Activated CD4-positive, alpha-beta T cell treated with anti-CD3 and anti-CD28 coated beads, Interleukin-2, amount 50 U/mL, for 1 hour (primary cell): Measurements from ENCODE around the gene GTPBP2.
"Not testable (repeated sequence)": the region's sequence is repeated elsewhere in the genome, so short reads cannot be mapped to it uniquely, and the experiment has no call there.

Experiments used
- DNase-seq: peaks from one replicate; pipeline ENCODE4 v3.0.0-alpha.2; 2020

GTPBP2 gene

DNA sequence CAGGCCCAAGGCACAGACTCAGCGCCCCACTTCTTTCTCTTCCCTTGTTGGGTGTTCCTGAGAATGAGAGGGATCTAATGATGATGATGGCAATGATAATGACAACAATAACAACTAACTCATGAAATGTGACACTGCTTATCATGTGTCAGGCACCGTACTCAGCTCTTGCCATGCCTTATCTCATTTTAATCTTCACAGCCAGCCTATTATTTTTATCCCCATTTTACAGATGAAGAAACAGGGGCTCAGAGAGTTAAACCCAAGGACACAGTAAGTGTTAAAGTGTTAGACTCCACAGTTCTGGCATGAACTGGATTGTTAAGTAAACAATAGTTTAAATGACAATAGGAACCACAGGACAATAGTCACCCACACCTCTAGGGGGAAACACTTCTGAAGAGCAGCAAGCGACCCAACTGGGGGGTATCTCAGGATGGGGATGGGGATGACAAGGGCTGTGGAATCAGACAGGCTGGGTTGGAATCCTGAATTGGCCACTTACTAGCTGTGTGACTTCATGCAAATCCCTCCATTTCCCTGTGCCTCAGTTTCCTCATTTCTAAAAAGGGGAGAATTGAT lies 28.2 kb upstream of the GTPBP2 start:
- DNase-seq = no peak

DNA sequence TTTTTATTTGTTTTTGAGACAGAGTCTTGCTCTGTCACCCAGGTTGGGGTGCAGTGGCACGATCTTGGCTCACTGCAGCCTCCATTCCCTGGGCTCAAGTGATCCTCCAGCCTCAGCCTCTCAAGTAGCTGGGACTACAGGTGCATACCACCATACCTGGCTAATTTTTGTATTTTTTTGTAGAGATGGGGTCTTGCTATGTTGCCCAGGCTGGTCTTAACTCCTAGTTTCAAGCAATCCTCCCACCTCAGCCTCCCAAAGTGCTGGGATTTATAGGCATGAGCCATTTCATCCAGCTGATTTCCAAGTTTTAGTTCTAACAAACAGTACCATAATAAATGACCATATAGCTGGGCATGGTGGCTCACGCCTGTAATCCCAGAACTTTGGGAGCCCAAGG lies 23.8 kb upstream of the GTPBP2 start:
- DNase-seq = not testable (repeated sequence)

- no peak for DNase-seq
These were observed 19.2 kb upstream of the GTPBP2 start for GRCh38 chr6:43648248-43648647.

DNA sequence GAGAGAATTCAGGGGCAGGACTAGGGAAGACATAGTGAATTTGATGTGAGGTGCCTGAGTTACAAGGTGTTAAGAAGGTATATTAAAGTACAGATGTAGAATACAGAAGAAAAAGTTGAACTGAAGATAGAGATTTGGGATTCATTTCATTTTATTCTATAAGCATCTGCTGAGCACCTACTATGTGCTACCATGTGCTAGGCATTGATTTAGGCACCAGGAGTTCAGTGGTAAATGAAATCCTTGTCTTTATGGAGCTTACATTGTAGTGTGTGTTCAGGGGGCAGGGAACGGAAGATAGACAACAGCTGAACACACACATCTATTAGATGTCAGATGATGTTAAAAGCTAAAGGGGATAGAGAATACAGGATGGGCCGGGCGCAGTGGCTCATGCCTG lies 18.5 kb upstream of the GTPBP2 start:
- DNase-seq = no peak

DNA sequence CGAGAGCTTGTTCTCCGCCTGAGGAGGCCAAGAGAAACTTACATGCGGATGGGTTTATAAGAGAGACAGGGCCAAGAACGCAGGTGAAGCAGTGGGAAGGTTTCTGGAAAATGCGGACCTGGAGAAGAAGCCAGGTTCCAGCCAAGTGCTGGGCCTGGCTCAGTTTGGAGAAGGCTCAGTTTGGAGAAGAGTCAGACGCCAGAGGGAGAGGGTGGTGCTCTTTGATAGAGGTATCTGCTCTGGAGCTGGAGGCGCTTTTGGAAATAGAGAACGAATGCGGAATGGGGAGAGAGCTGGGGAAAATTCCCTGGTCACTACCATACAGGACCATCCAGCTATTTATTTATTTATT lies 16.5 kb upstream of the GTPBP2 start:
- DNase-seq = no peak

- peak; percentile 58 for DNase-seq
These were observed 16.0 kb upstream of the GTPBP2 start, which contains the start of gene RSPH9 for GRCh38 chr6:43644940-43645612. Gene RSPH9, plus strand, starts transcription at chr6:43645036. Its CDS starts 63 bp downstream, at chr6:43645099.

DNA sequence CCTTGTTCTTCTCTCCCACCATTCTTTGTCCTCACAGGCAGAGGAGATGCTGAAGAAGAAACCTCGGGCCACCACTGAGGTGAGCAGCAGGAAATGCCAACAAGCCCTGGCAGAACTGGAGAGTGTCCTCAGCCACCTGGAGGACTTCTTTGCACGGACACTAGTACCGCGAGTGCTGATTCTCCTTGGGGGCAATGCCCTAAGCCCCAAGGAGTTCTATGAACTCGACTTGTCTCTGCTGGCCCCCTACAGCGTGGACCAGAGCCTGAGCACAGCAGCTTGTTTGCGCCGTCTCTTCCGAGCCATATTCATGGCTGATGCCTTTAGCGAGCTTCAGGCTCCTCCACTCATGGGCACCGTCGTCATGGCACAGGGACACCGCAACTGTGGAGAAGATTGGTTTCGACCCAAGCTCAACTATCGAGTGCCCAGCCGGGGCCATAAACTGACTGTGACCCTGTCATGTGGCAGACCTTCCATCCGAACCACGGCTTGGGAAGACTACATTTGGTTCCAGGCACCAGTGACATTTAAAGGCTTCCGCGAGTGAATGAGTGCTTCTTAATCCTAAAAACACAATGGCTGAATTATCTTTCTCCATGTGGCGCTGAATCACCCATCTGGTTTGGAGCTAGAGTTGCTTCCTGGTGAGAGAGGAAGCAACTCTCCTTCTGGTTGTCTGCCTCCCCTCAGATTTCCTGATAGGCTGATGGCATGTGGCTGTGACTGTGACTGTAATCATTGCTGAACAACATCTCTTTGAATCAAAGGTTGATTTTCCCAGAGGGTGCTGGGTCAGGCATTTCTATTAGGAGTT lies 11.1 kb upstream of the GTPBP2 start:
- DNase-seq = no peak

DNA sequence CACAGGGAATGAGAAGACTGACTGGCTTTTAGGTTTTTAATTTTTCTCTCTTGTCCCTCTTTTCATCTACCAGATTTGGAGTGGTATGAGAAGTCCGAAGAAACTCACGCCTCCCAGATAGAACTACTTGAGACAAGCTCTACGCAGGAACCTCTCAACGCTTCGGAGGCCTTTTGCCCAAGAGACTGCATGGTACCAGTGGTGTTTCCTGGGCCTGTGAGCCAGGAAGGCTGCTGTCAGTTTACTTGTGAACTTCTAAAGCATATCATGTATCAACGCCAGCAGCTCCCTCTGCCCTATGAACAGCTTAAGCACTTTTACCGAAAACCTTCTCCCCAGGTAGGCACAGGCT lies 7.2 kb upstream of the GTPBP2 start:
- DNase-seq = peak; percentile 3

DNA sequence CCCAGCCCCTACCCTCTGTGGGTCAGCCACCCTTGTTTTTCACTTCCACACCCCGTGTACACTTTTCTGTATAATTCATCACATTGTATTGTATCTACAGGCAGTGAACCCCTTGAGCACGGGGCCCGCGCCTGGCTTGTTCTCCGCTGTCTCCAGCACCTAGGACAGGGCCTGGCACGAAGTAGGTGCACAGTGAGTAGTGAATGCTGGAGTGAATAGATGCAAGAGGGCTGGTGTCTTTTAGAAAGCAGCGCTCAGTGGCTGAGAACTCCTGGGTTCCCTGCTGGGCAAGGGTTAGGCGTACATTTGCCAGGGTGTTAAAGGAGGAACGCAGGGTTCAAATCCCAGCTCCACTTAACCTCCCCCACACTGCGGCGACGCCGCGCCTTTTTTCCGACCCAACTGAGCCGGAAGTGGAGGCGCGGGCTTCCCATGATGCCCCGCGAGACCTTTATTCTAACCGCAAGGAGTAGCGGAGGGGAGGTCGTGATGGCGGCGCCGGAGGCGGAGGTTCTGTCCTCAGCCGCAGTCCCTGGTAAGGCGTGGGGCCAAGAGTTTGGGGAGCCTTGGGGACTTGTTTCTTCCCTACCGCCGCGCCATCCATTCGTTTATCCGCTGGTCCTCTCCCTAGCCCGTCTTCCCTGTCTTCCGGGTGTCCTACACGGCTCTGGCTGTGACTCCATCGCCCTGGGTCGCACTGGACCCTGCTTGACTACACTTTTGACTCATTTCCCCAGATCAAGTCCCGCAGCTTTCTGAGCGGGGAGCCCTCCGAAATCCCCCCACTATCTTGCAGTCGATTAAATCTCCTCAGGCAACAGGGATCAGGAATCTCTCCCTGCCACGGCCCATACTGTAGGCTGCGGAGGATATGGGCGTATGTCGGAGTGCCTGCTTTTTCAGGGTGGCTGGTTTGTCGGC lies 6.6 kb upstream of the GTPBP2 start, which contains the start of gene MAD2L1BP:
Gene MAD2L1BP (plus strand): TSS at position 454 of the 921 bp plus-strand sequence. CDS start 36 bp downstream, at position 490.
- peak; percentile 83 for DNase-seq

GRCh38 chr6:43634702-43635303 lies 5.7 kb upstream of the GTPBP2 start:
- DNase-seq = no peak

DNA sequence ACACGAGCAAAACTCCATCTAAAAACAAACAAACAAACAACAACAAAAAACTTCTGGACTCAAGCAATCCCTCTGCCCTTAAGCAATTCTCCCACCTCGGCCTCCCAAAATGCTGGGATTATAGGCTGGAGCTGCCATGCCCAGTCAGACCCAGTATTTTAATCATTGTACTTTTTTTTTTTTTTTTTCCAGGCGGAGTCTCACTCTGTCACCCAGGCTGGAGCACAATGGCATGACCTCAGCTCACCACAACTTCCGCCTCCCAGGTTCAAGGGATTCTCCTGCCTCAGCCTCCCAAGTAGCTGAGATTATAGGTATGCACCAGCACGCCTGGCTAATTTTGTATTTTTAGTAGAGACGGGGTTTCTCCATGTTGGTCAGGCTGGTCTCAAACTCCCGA lies 3.9 kb upstream of the GTPBP2 start:
- not testable (repeated sequence) for DNase-seq

DNA sequence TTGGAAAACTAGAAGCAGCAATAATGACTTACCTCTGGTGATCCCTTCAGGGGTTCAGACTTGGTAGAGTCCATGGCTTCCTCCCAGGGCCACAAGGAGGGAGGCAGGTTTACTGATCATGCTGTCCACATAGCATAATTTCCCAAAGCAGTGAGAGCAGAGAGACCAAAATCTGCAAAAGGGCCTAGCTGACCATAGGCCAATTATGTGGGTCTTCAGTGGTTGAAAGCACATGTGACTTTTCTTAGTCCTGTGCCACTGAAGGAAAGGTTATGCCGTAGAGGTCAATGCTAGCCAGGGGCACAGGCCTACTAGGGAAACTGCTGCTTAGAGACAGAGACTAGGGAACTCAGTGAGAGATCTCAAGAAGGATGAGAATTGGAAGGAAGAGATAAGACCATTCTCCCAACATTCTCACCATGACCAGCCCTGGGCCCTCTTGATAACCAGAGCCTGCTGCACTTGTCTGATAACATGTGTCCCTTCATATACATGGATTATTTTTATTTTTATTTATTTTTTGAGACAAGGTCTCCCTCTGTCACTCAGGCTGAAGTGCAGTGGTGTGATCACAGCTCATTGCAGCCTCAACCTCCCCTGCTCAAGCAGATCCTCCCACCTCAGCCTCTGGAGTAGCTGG lies 2.0 kb upstream of the GTPBP2 start:
- no peak for DNase-seq

- DNase-seq = peak; percentile 84
These were observed 639 bp upstream of the GTPBP2 start for GRCh38 chr6:43629505-43630300.

- peak; percentile 42 for DNase-seq
These were observed 516 bp downstream of the GTPBP2 start for GRCh38 chr6:43628393-43629103.

DNA sequence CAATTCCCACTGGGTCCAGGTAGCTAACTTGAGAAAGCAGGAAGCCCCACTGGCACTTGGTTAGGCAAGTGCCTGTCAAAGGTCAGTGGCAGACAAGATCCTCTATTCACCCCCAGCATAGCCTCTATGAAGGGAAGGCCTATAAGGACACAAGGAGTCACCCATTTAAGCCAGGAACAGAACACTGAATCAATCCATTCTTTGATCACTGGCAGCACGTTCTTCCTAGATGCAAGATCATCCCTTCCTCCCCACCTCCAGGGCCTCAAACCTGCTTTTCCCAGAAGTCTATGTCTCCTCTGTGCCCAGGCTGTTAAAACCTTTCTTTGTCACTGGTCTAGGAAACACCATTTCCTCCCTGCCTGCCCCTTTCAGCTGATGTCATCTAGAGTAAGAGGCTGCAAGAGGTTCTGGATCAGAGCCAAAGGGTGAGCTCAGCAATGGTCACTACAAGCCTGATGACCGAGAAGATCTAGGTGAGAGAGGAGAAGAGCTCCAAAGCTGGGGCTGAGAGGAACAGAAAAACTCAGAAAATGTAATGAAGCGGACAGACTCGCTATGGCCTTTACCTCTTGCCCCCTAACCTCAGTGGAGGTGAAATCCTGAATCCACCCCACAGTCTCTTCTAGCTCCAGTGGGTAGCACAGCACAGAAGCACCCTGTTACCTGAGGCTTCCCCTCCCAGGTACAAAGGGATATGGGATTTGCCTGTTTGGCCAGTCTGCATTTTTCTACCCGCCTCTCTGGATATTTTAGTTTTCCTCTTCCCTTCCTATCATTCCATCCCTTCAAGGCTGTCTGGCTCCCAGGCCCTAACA lies 1.8 kb downstream of the GTPBP2 start:
- no peak for DNase-seq

- DNase-seq = no peak
These were observed 3.6 kb downstream of the GTPBP2 start for GRCh38 chr6:43625393-43625992.

DNA sequence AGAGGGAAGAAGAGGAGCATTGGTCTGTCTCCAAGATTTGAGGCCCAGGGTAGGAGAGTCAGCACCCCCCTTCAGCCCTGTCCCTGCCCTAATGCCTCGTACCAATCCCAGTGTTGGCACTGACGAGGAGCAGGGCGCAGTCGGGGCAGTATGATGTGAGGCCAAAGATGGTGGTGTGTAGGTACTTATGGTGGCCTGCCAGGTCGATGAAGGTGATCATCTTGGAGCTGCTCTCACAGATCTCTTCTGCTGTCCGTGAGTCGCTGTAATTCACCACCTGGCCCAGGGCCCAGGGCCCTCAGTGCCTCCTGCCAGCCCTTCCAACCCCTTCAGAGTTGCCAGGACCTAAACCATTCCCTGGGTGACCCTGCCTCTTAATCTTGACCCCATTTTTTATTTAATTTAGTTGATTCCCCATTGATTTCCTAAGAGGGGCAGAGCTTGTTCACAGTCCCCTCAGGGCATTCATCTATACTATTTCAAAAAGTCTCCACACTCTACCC lies 4.2 kb downstream of the GTPBP2 start:
- DNase-seq = no peak

DNA sequence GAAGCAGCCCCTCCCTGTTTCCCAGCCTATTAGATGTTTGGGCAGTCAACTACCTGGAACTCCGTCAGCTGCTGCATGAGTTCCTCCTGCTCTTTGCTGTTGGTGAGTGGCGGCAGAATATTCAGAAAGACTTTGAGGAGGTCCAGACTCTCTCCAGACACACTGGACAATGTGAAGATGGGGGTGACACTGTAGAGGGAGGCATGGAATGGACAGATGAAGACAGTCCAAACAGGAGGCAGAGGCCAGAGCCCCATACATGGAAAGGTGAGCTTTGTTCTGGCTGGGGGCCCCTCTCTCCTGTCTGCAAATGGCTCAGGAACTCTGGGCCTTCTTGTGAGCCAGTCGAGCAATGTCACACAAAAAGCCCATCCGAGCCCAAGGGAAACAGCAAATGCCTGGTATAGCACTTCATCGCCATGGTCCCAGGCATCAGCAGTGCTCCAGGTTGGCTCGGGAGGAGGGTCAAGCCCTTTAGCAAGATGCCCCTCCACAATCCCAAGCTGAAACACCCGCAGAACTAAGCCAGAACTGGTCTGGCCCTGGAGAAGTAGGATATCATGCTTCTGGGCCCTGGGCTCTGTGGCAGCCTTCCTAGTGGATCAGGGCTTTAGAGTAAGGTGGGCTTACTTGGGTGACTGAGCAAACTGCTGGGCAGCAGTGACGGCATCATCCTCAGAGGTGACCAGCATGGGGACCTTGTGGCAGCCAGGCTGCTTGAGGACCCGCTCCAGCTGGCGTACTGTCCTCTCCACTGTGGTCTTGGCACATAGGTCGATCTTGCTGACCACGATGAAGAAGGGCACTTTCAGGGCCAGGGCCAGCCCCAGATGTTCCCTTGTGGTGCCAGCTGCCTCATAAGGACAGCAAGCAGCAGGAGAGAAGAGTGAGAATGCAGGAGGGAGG lies 4.9 kb downstream of the GTPBP2 start:
- no peak for DNase-seq
